ENCODE results near the gene ZSCAN10.

The ZSCAN10 gene

DNA sequence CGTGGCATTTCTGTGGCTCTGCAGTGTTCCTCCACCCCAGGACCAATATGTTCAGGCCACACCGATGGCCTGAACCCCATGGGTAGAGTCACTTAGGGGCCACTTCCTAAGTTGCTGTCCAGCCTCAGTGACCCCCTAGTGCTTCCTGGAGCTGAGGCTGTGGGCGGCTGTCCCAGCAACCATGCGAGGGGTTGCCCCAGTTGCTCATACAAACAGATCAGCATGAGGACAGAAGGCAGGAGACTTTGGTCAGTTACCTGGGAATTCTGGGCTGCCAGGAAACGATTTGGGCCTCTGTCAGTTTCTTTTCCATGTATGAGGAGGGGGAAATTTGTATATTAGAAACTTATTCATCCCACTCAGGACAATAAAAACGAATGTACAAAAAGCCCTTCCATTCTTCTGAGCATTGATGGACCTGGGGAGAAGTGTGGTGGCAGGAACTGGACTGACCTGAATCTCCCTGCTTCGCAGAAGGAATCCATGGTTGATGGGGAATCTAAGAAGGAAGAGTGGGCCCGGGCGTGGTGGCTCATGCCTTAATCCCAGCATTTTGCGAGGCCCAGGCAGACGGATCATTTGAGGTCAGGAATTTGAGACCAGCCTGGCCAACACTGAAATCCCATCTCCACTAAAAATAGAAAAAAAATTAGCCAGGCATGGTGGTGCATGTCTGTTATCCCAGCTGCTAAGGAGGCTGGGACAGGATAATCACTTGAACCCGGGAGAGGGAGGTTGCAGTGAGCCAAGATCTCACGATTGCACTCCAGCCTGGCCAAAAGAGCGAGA is 38.6 kb downstream of the ZSCAN10 start:
- no peak overlapping the region for H3K27ac ChIP-seq
- TF ChIP-seq CTCF (IDR thresholded peaks at IDR 0.05) (no peak), ZFX (IDR thresholded peaks at IDR 0.05; ENCODE audit: borderline replicate concordance) (no peak)

DNA sequence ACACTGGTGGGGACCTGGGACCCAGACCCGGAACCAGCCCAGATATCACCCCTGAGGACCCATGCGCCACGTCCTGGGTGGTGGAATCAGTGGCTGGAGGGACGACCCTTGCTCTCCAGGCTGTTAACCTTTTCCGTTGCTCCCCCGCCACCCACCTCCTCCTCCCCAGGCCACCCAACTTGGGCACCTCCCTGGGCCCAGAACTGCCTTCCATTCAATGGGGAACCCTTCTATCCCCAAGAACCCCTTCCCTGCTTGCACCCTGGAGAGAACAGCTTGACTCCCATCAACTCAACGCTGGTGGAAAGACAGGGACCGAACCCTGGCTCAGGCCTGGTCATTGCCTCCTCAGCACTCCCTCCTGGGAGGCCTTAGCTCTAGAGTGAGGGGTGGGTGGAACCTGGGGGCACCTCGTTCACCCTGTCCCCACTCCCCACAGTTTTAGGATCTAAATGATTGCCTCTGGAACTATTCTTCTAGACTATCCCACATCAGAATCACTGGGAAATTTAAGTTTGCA is 39.3 kb downstream of the ZSCAN10 start:
- H3K27ac ChIP-seq: peak overlapping the region; percentile 66

DNA sequence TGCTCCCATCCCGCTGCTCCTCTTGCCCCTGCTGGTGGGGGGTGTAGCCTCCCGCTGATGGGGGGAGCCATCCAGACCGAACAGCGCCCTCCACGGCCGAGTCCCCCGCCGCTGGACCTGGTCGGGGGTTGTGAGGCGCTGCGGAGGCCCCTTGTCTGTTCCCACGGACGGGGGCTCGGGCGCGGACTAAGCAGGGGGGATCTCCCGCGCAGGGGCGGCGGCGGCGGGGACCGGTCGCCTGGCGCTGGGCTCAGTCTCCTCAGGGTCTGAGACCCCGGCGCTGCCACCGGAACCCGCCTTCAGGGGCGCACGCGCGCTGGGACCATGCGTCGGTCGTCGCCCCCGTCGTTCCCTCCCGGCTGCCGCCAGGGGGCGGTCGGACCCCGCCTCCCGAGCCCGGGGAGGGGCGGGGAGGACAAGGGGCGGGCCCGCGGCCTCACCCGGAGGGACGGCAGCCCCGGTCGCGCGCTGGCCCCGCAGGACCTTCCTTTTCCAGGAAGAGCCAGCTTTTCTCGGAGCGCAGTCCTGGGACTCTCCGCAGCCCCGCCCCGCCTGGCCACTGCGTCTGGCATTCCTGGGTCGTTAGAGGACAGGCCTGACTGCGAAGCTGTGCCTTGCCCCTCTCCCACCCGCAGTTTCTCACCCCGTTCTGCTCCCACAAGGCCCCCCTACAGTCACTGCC is 39.9 kb downstream of the ZSCAN10 start:
- TF ChIP-seq CTCF (IDR thresholded peaks at IDR 0.05): peak; percentile 92
- no peak for TF ChIP-seq ZFX (IDR thresholded peaks at IDR 0.05; ENCODE audit: borderline replicate concordance)
- peak overlapping the region; percentile 66 for H3K27ac ChIP-seq

More for the DNA sequence above, 39.3 kb downstream of the ZSCAN10 start:
- TF ChIP-seq ZFX (IDR thresholded peaks at IDR 0.05; ENCODE audit: borderline replicate concordance) (no peak), CTCF (IDR thresholded peaks at IDR 0.05) (no peak)

DNA sequence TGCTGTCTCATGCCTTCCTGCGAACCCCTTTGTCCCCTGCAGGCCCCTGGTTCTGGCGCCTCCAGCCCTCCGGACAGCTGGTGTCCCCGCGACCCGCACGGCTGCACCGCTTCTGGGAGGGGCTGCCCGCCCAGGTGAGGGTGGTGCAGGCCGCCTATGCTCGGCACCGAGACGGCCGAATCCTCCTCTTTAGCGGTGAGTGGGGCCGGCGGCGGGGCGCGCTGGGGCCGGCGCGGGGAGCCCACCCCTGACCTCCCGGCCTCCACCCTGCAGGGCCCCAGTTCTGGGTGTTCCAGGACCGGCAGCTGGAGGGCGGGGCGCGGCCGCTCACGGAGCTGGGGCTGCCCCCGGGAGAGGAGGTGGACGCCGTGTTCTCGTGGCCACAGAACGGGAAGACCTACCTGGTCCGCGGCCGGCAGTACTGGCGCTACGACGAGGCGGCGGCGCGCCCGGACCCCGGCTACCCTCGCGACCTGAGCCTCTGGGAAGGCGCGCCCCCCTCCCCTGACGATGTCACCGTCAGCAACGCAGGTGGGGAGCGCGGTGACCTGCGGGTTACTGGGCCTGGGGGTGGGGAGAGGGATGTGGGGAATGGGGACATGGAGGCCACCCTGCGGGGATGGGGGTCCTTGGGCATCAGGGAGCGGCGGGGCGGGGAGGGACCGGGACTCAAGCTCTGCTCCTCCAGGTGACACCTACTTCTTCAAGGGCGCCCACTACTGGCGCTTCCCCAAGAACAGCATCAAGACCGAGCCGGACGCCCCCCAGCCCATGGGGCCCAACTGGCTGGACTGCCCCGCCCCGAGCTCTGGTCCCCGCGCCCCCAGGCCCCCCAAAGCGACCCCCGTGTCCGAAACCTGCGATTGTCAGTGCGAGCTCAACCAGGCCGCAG is 40.7 kb downstream of the ZSCAN10 start:
- peak overlapping the region; percentile 66 for H3K27ac ChIP-seq
- TF ChIP-seq CTCF (IDR thresholded peaks at IDR 0.05): no peak
- TF ChIP-seq ZFX (IDR thresholded peaks at IDR 0.05; ENCODE audit: borderline replicate concordance): no peak

- TF ChIP-seq ZFX (IDR thresholded peaks at IDR 0.05; ENCODE audit: borderline replicate concordance) (no peak), CTCF (IDR thresholded peaks at IDR 0.05) (no peak)
- no peak overlapping the region for H3K27ac ChIP-seq
Measured at GRCh38 chr16:3057181-3058138, 41.6 kb downstream of the ZSCAN10 start.

Data from 22Rv1 (cell line).